NCI-H1092 treated with DMSO at 0.1 percent for 48 hours (cell line): ENCODE data around the gene HTT-AS.
"Not testable (repeated sequence)": the region's sequence is repeated elsewhere in the genome, so short reads cannot be mapped to it uniquely, and the experiment has no call there.

Experiments used
- DNase-seq: peaks from one replicate; lab custom pipeline; 2025; lab: John Stamatoyannopoulos, UW

HTT-AS gene

GRCh38 chr4:3051141-3051897 is 23.0 kb downstream of the HTT-AS start:
- not testable (repeated sequence) for DNase-seq

GRCh38 chr4:3047464-3048286 is 26.7 kb downstream of the HTT-AS start:
- DNase-seq = peak; percentile 51

- no peak for DNase-seq
Observed at GRCh38 chr4:3046623-3047022, 27.7 kb downstream of the HTT-AS start.

- DNase-seq = no peak
Observed at GRCh38 chr4:3046162-3046561, 28.2 kb downstream of the HTT-AS start.

- DNase-seq = no peak
Observed at GRCh38 chr4:3044870-3045819, 29.2 kb downstream of the HTT-AS start.

GRCh38 chr4:3043282-3044020 is 30.9 kb downstream of the HTT-AS start:
- no peak for DNase-seq

- no peak for DNase-seq
Observed at GRCh38 chr4:3042226-3042625, 32.1 kb downstream of the HTT-AS start.

GRCh38 chr4:3041192-3042142 is 32.9 kb downstream of the HTT-AS start:
- peak; percentile 39 for DNase-seq

- DNase-seq = no peak
Observed at GRCh38 chr4:3040452-3041191, 33.7 kb downstream of the HTT-AS start.

GRCh38 chr4:3039706-3040366 is 34.5 kb downstream of the HTT-AS start:
- no peak for DNase-seq

- no peak for DNase-seq
Observed at GRCh38 chr4:3037957-3038461, 36.3 kb downstream of the HTT-AS start.

- DNase-seq = no peak
Observed at GRCh38 chr4:3036131-3036952, 38.0 kb downstream of the HTT-AS start.

- no peak for DNase-seq
Observed at GRCh38 chr4:3035674-3036073, 38.7 kb downstream of the HTT-AS start.

GRCh38 chr4:3035249-3035648 is 39.1 kb downstream of the HTT-AS start:
- no peak for DNase-seq

- DNase-seq = no peak
Observed at GRCh38 chr4:3034231-3034630, 40.1 kb downstream of the HTT-AS start.

- no peak for DNase-seq
Observed at GRCh38 chr4:3031357-3032082, 42.8 kb downstream of the HTT-AS start.
